ENCODE data around the gene QSOX2.

Gene QSOX2, protein sequence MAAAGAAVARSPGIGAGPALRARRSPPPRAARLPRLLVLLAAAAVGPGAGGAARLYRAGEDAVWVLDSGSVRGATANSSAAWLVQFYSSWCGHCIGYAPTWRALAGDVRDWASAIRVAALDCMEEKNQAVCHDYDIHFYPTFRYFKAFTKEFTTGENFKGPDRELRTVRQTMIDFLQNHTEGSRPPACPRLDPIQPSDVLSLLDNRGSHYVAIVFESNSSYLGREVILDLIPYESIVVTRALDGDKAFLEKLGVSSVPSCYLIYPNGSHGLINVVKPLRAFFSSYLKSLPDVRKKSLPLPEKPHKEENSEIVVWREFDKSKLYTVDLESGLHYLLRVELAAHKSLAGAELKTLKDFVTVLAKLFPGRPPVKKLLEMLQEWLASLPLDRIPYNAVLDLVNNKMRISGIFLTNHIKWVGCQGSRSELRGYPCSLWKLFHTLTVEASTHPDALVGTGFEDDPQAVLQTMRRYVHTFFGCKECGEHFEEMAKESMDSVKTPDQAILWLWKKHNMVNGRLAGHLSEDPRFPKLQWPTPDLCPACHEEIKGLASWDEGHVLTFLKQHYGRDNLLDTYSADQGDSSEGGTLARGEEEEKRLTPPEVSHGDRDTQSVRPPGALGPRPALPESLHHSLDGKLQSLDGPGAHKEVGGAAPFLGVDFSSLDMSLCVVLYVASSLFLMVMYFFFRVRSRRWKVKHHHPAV

GRCh38 chr9:136245219-136246150 lies at the start of gene QSOX2:
TSS of gene QSOX2 (minus strand) at chr9:136245812. CDS start at chr9:136245803, 9 bp downstream.
- peak; percentile 37 for DNase-seq (ENCODE audit: low read depth)
- TF ChIP-seq CTCF (IDR thresholded peaks at IDR 0.05; ENCODE audit: low read depth, low read length, missing control alignments) = no peak
- in situ Hi-C loops (cut with HindIII; ENCODE audit: low sequenced_read_pairs) = no loop called here
- H3K4me3 ChIP-seq (ENCODE audit: low read depth, low read length) = peak within 1 kb of the TSS; percentile 68

- no peak overlapping the region for H3K4me3 ChIP-seq (ENCODE audit: low read depth, low read length)
- no peak for DNase-seq (ENCODE audit: low read depth)
- in situ Hi-C loops (cut with HindIII; ENCODE audit: low sequenced_read_pairs) = no loop called here
- TF ChIP-seq CTCF (IDR thresholded peaks at IDR 0.05; ENCODE audit: low read depth, low read length, missing control alignments) = no peak
Observed at GRCh38 chr9:136295055-136295454, 49.4 kb upstream of the QSOX2 start.

DNA sequence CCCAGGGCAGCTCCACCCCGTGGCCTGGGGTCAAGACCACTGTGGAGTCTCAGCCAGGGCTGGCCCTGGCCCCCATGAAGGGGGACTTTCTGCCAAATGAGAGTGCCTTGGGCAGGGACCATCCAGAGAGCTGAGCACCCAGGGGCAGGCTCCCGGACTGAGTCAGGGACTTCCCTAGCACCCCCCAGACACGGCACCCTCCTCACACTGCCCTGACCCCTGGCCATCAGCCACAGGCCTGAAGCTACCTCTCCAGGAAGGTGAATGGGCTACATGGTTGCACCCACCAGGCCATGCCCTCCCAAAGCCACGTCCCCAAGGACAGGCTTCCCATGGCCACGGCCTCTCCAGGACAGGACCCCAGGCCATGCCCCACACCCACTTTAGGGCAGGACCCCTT lies 48.8 kb upstream of the QSOX2 start:
- TF ChIP-seq CTCF (IDR thresholded peaks at IDR 0.05; ENCODE audit: low read depth, low read length, missing control alignments) = no peak
- in situ Hi-C loops (cut with HindIII; ENCODE audit: low sequenced_read_pairs) = no loop called here
- DNase-seq (ENCODE audit: low read depth) = no peak
- no peak overlapping the region for H3K4me3 ChIP-seq (ENCODE audit: low read depth, low read length)

DNA sequence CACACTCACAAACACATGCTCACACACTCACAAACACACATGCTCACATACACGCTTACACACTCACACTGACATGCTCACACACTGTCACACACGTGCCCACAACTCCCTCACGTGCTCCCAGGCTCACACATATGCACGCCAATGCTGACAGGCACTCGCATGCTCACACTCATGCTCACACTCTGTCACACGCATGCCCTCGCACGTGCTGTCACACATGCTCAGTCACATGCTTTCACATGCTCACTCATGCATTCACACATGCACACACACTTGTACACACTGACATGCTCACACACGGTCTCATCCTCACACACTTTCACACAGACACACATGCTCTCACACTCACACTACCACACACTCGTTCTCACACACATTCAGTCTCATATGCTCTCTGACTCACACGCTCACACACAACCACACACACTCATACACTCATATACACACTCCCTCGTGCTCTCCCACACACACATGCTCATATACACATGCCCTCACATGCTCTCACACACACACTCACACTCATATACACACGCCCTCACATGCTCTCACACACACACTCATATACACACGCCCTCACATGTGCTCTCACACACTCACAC lies 48.0 kb upstream of the QSOX2 start:
- DNase-seq (ENCODE audit: low read depth) = no peak
- in situ Hi-C loops (cut with HindIII; ENCODE audit: low sequenced_read_pairs) = no loop called here
- no peak for TF ChIP-seq CTCF (IDR thresholded peaks at IDR 0.05; ENCODE audit: low read depth, low read length, missing control alignments)
- no peak overlapping the region for H3K4me3 ChIP-seq (ENCODE audit: low read depth, low read length)

GRCh38 chr9:136292591-136293448 lies 47.2 kb upstream of the QSOX2 start:
- no peak overlapping the region for H3K4me3 ChIP-seq (ENCODE audit: low read depth, low read length)
- DNase-seq (ENCODE audit: low read depth) = no peak
- in situ Hi-C loops (cut with HindIII; ENCODE audit: low sequenced_read_pairs) = no loop called here
- TF ChIP-seq CTCF (IDR thresholded peaks at IDR 0.05; ENCODE audit: low read depth, low read length, missing control alignments) = no peak
